SK-N-SH (cell line): ENCODE measurements around the gene XRCC6. TPM values are rescaled to one million over a fixed set of nuclear protein-coding genes. Genes with fewer than 3 reads are reported as not detected.

Experiments used
- CTCF ChIA-PET: fragments of 300-600, 350-600 bp; formaldehyde crosslinking; extraction: SDS; loops from one replicate; lab custom pipeline; 2021; lab: Yijun Ruan, JAX
- POLR2A ChIA-PET: fragments of 350-600 bp; sonication (Branson Sonifier 250); formaldehyde crosslinking; extraction: SDS; loops from one replicate; lab custom pipeline; 2020; ENCODE audit warnings: antibody characterized with exemption, inconsistent platforms; lab: Yijun Ruan, JAX
- DNase-seq: peaks from one replicate; pipeline ENCODE4 v3.0.0; 2012
- H2AFZ ChIP-seq: fragments of 200-600 bp; sonication (generic); 2 replicates; pipeline ENCODE4 v1.8.1; 2016; ENCODE audit warnings: antibody characterized with exemption, mild to moderate bottlenecking, low read depth
- H3F3A ChIP-seq: fragments of 200-600 bp; sonication (generic); replicated peaks from 2 replicates; pipeline ENCODE3; 2016; ENCODE audit warnings: antibody characterized with exemption, mild to moderate bottlenecking; ENCODE audit not compliant: insufficient read depth
- H3K27ac ChIP-seq, 2 experiments: fragments of 200-500 bp in 1 of 2; fragments of 200-600 bp in 1 of 2; sonication (Bioruptor generic) in 1 of 2; sonication (generic), shearing (Covaris generic) in 1 of 2; 2 replicates each; pipeline versions ENCODE4 v1.5.1 to v1.6.1; 2014 to 2016; ENCODE audit warnings: low read depth in 2 of 2, inconsistent platforms in 1 of 2, low read length in 1 of 2, mild to moderate bottlenecking in 1 of 2, mixed read lengths in 1 of 2
- H3K27me3 ChIP-seq: fragments of 200-600 bp; sonication (generic), shearing (Covaris generic); 2 replicates; pipeline ENCODE4 v1.6.1; 2016; ENCODE audit warnings: mixed run types; ENCODE audit not compliant: insufficient read depth
- H3K36me3 ChIP-seq, 2 experiments: fragments of 200-500 bp in 1 of 2; fragments of 200-600 bp in 1 of 2; sonication (Bioruptor generic) in 1 of 2; sonication (generic) in 1 of 2; replicated peaks in 1 of 2; 2 replicates each; pipeline versions ENCODE3 to v1.5.1; 2014 to 2016; ENCODE audit warnings: low read length in 1 of 2, mild to moderate bottlenecking in 1 of 2; ENCODE audit not compliant: insufficient read depth in 2 of 2, control insufficient read depth in 1 of 2
- H3K4me1 ChIP-seq, 2 experiments: fragments of 200-500 bp in 1 of 2; fragments of 200-600 bp in 1 of 2; sonication (Bioruptor generic) in 1 of 2; sonication (generic), shearing (Covaris generic) in 1 of 2; 2 replicates each; pipeline versions ENCODE4 v1.5.1 to v1.6.1; 2014 to 2016; ENCODE audit warnings: low read depth in 1 of 2, low read length in 1 of 2, mixed run types in 1 of 2; ENCODE audit not compliant: insufficient read depth in 2 of 2, control insufficient read depth in 1 of 2
- H3K4me2 ChIP-seq: fragments of 200-600 bp; sonication (generic), shearing (Covaris generic); 2 replicates; pipeline ENCODE4 v1.6.1; 2017; ENCODE audit warnings: mixed run types
- H3K4me3 ChIP-seq, 2 experiments: fragments of 200-500 bp in 1 of 2; fragments of 200-600 bp in 1 of 2; sonication (Bioruptor generic) in 1 of 2; sonication (generic), shearing (Covaris generic) in 1 of 2; 2 replicates each; pipeline versions ENCODE4 v1.5.1 to v1.8.1; 2014 to 2016; ENCODE audit warnings: low read depth in 2 of 2, inconsistent platforms in 1 of 2, low read length in 1 of 2, mild to moderate bottlenecking in 1 of 2, mixed read lengths in 1 of 2, moderate library complexity in 1 of 2
- H3K79me2 ChIP-seq: fragments of 200-600 bp; sonication (generic); 2 replicates; pipeline ENCODE4 v1.8.1; 2017; ENCODE audit warnings: mild to moderate bottlenecking; ENCODE audit not compliant: insufficient read depth
- H3K9ac ChIP-seq: fragments of 200-600 bp; sonication (generic); 2 replicates; pipeline ENCODE4 v1.6.1; 2017; ENCODE audit warnings: mixed run types
- H3K9me2 ChIP-seq: fragments of 200-600 bp; sonication (generic); 2 replicates; pipeline ENCODE4 v1.6.1; 2017; ENCODE audit warnings: mixed run types
- H3K9me3 ChIP-seq: fragments of 200-600 bp; sonication (generic); 2 replicates; pipeline ENCODE4 v1.6.1; 2017; ENCODE audit warnings: mixed run types, mild to moderate bottlenecking, moderate library complexity
- H4K20me1 ChIP-seq: fragments of 200-600 bp; sonication (generic); 2 replicates; pipeline ENCODE4 v1.6.1; 2017; ENCODE audit warnings: mild to moderate bottlenecking, mixed run types; ENCODE audit not compliant: insufficient read depth
- ELF1 ChIP-seq: IDR thresholded peaks from 2 replicates; pipeline ENCODE4 v1.4.0; 2012
- EZH2phosphoT487 ChIP-seq: fragments of 200-600 bp; sonication (generic); IDR thresholded peaks from 2 replicates; pipeline ENCODE4 v1.6.1; 2017; ENCODE audit warnings: low read depth, mixed run types, mild to moderate bottlenecking, antibody characterized with exemption, moderate library complexity, borderline replicate concordance
- GATA2 ChIP-seq: sonication (generic); formaldehyde crosslinking; IDR thresholded peaks from 2 replicates; pipeline ENCODE4 v1.5.0; 2020; ENCODE audit warnings: mild to moderate bottlenecking, missing genetic modification reagents
- MXI1 ChIP-seq: IDR thresholded peaks from 2 replicates; pipeline ENCODE4 v1.6.1; 2012; ENCODE audit warnings: mild to moderate bottlenecking, low read depth, low read length, improper control_type of control experiment
- NRF1 ChIP-seq: IDR thresholded peaks from 2 replicates; pipeline ENCODE4 v1.6.1; 2012; ENCODE audit warnings: low read depth, mild to moderate bottlenecking, low read length
- RAD21 ChIP-seq: IDR thresholded peaks from 2 replicates; pipeline ENCODE4 v1.6.1; 2012; ENCODE audit warnings: mild to moderate bottlenecking, low read length
- RFX5 ChIP-seq: IDR thresholded peaks from 2 replicates; pipeline ENCODE4 v1.6.1; 2012; ENCODE audit warnings: mild to moderate bottlenecking, improper control_type of control experiment, low read length
- SMC3 ChIP-seq: IDR thresholded peaks from 2 replicates; pipeline ENCODE4 v1.6.1; 2012; ENCODE audit warnings: low read depth, low read length, improper control_type of control experiment
- TCF12 ChIP-seq: IDR thresholded peaks from 2 replicates; pipeline ENCODE4 v1.4.0; 2012
- WGBS: methylation state at CpG from one replicate; pipeline ENCODE4 v1.1.6; 2017; ENCODE audit warnings: low lambda C conversion rate; 5-methylcytosine and 5-hydroxymethylcytosine counted together
- polyA plus RNA-seq, 3 experiments: library from polyadenylated mRNA; depleted of rRNA; stranded (reverse); fragments of >200 nt; gene quantifications; 2 replicates each; pipeline ENCODE4 v1.2.3, GENCODE V29; 2012
- TF ChIP-seq, protein P1 (sequence below): fragments of 200-600 bp; sonication (generic); IDR thresholded peaks from 2 replicates; pipeline ENCODE4 v1.6.1; 2017; ENCODE audit warnings: antibody characterized with exemption, mild to moderate bottlenecking, moderate library complexity
- TF ChIP-seq, protein P2 (sequence below): IDR thresholded peaks from 2 replicates; pipeline ENCODE4 v1.4.0; 2012; ENCODE audit warnings: low read depth
- TF ChIP-seq, protein P3 (sequence below): IDR thresholded peaks from 2 replicates; pipeline ENCODE4; 2012

Gene XRCC6
- polyA plus RNA-seq, 1 of the 3 experiments (the other 2 are of a cell fraction), result 78.1 TPM

DNA sequence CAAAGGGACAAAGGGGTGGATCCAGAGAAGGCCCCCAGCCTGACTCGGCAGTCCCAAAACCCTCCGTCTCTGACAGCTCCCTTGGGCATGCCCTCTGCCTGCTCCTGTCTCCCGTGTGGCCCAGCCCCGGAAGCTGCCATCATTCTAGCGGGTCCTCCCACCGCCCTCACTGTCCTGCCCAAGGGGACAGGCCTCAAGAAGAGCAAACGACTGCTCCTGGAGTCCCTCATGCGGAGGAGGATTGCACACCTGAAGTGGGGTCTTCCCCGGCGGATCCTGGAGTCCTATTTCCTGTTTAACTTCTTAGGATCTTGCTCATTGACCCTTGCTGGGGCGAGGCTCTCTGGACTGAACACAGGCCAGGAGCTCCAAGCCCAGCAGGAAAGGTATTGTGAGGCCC, 75.6 kb downstream of the XRCC6 start:
- Histone ChIP-seq H2AFZ (peak overlapping the region; percentile 68; the same call in 1 of the 2 replicates), H3K4me3 (no peak overlapping the region), H3F3A (no peaks in the 10 kb centered on the region), H4K20me1 (no peaks in the 10 kb centered on the region), H3K27me3 (no peaks in the 10 kb centered on the region), H3K36me3 (peaks cover 0 to 5% of the 10 kb centered on the region in 2 experiments), H3K9me2 (no peaks in the 10 kb centered on the region), H3K9ac (no peak overlapping the region), H3K4me1 (peaks cover 0 to 4% of the 10 kb centered on the region in 2 experiments; a peak in 1 of 4 replicates), H3K79me2 (no peaks in the 10 kb centered on the region), H3K9me3 (no peaks in the 10 kb centered on the region), H3K27ac (no peak overlapping the region; a peak in 1 of 4 replicates), H3K4me2 (no peak overlapping the region)
- 80% methylated on average over 1 of the region's 11 CpGs for WGBS
- TF ChIP-seq, protein P1, sequence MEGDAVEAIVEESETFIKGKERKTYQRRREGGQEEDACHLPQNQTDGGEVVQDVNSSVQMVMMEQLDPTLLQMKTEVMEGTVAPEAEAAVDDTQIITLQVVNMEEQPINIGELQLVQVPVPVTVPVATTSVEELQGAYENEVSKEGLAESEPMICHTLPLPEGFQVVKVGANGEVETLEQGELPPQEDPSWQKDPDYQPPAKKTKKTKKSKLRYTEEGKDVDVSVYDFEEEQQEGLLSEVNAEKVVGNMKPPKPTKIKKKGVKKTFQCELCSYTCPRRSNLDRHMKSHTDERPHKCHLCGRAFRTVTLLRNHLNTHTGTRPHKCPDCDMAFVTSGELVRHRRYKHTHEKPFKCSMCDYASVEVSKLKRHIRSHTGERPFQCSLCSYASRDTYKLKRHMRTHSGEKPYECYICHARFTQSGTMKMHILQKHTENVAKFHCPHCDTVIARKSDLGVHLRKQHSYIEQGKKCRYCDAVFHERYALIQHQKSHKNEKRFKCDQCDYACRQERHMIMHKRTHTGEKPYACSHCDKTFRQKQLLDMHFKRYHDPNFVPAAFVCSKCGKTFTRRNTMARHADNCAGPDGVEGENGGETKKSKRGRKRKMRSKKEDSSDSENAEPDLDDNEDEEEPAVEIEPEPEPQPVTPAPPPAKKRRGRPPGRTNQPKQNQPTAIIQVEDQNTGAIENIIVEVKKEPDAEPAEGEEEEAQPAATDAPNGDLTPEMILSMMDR, result no peak
- no peak for TF ChIP-seq RFX5
- no peak for DNase-seq
- POLR2A ChIA-PET, result interaction anchor here (1.0 to 1.4 kb wide), 4 partner anchors 17 to 255 kb away, joined by 3 to 6 read pairs (median 4); partner anchors contain the start of genes CCDC134 and SMIM45
- CTCF ChIA-PET, result interaction anchor here (0.7 to 4.0 kb wide), 44 partner anchors 8 to 255 kb away, joined by 3 to 46 read pairs (median 4); partner anchors contain the start of genes CCDC134, CENPM, SMIM45 and SNU13

DNA sequence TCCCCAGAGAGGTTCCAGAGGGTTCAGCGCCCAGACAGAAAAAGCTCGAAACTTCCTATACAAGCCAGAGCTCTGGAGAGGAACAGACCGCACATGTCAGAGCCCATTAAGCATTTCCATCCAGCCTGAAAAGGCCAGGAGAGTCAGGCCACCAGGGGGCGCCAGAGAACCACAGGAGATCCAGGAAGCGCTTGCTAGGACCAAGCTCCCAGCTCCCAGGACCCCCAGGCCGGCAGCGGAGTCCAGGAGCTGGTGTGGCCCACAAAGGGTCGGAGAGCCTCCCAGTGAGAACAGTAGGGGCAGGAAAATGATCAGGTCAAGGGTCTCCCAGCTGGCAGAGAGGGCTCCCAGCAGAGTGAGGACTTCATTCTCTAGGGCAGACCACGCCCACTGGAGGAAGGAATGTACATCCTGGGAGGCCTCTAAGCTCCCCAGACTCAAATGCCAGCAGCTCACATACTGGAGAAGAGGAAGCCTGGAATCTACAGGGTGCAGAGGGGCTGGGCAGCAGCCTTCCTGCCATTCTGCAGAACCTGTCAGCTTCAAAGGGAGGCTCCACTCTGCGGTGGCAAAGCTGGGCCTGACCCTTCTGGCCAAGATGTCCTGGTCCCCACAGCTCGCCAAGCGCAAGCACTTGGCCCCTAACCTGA, 76.2 kb downstream of the XRCC6 start:
- Histone ChIP-seq H3K27ac (no peak overlapping the region; a peak in 2 of 4 replicates), H3K4me1 (peaks cover 0 to 4% of the 10 kb centered on the region in 2 experiments; a peak in 1 of 4 replicates), H4K20me1 (no peaks in the 10 kb centered on the region), H2AFZ (peak overlapping the region; percentile 68), H3K9ac (no peak overlapping the region), H3K27me3 (no peaks in the 10 kb centered on the region), H3K4me3 (peak overlapping the region in 1 of 2 experiments; percentile 43; a peak in 1 of 4 replicates), H3F3A (no peaks in the 10 kb centered on the region), H3K79me2 (no peaks in the 10 kb centered on the region), H3K36me3 (peaks cover 0 to 5% of the 10 kb centered on the region in 2 experiments), H3K4me2 (peak overlapping the region; percentile 28; the same call in 1 of the 2 replicates), H3K9me2 (no peaks in the 10 kb centered on the region), H3K9me3 (no peaks in the 10 kb centered on the region)
- TF ChIP-seq SMC3 (peak; percentile 60), RAD21 (peak; percentile 77), TCF12 (no peak), ELF1 (peak; percentile 52), GATA2 (CRISPR knock-in tag) (no peak), NRF1 (no peak), EZH2phosphoT487 (no peak), MXI1 (peak; percentile 29; the same call in 1 of the 2 replicates)
- TF ChIP-seq, protein P2, sequence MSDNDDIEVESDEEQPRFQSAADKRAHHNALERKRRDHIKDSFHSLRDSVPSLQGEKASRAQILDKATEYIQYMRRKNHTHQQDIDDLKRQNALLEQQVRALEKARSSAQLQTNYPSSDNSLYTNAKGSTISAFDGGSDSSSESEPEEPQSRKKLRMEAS, result no peak
- TF ChIP-seq, protein P1, result peak; percentile 83
- TF ChIP-seq, protein P3, sequence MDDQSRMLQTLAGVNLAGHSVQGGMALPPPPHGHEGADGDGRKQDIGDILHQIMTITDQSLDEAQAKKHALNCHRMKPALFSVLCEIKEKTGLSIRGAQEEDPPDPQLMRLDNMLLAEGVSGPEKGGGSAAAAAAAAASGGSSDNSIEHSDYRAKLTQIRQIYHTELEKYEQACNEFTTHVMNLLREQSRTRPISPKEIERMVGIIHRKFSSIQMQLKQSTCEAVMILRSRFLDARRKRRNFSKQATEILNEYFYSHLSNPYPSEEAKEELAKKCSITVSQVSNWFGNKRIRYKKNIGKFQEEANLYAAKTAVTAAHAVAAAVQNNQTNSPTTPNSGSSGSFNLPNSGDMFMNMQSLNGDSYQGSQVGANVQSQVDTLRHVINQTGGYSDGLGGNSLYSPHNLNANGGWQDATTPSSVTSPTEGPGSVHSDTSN, result peak; percentile 56
- peak; percentile 85 for DNase-seq
- 7% methylated on average over 3 of the region's 12 CpGs for WGBS
- CTCF ChIA-PET, result interaction anchor here (0.6 to 4.0 kb wide), 50 partner anchors 8 to 255 kb away, joined by 3 to 46 read pairs (median 4); partner anchors contain the start of genes CCDC134, CENPM, SMIM45 and SNU13
- POLR2A ChIA-PET, result interaction anchor here (1.0 to 1.4 kb wide), 4 partner anchors 17 to 254 kb away, joined by 3 to 6 read pairs (median 4); partner anchors contain the start of genes CCDC134 and SMIM45
